ENCODE data around the gene AS3MT.

Gene AS3MT

GRCh38 chr10:102856758-102857424 is 12.4 kb upstream of the AS3MT start:
- Histone ChIP-seq H3K27ac (no peak overlapping the region), H3K27me3 (replicated peaks) (no peaks in the 10 kb centered on the region), H3K36me3 (replicated peaks) (no peaks in the 10 kb centered on the region), H3K4me3 (ENCODE audit: low read depth, low read length) (no peak overlapping the region)
- no peak for DNase-seq
- in situ Hi-C loops (cut with HindIII; ENCODE audit: low pct_ligation_motif_present, low sequenced_read_pairs), result no loop called here
- TF ChIP-seq, protein P1, sequence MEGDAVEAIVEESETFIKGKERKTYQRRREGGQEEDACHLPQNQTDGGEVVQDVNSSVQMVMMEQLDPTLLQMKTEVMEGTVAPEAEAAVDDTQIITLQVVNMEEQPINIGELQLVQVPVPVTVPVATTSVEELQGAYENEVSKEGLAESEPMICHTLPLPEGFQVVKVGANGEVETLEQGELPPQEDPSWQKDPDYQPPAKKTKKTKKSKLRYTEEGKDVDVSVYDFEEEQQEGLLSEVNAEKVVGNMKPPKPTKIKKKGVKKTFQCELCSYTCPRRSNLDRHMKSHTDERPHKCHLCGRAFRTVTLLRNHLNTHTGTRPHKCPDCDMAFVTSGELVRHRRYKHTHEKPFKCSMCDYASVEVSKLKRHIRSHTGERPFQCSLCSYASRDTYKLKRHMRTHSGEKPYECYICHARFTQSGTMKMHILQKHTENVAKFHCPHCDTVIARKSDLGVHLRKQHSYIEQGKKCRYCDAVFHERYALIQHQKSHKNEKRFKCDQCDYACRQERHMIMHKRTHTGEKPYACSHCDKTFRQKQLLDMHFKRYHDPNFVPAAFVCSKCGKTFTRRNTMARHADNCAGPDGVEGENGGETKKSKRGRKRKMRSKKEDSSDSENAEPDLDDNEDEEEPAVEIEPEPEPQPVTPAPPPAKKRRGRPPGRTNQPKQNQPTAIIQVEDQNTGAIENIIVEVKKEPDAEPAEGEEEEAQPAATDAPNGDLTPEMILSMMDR (IDR thresholded peaks at IDR 0.05; ENCODE audit: low read depth, low read length, missing control alignments), result no peak

GRCh38 chr10:102859911-102860310 is 9.4 kb upstream of the AS3MT start:
- H3K4me3 ChIP-seq (ENCODE audit: low read depth, low read length), result no peak overlapping the region
- peaks cover 2% of the 10 kb centered on the region for H3K36me3 ChIP-seq (replicated peaks)
- DNase-seq, result no peak
- in situ Hi-C loops (cut with HindIII; ENCODE audit: low pct_ligation_motif_present, low sequenced_read_pairs), result no loop called here
- H3K27me3 ChIP-seq (replicated peaks), result no peaks in the 10 kb centered on the region
- TF ChIP-seq, protein P1 (IDR thresholded peaks at IDR 0.05; ENCODE audit: low read depth, low read length, missing control alignments), result no peak
- H3K27ac ChIP-seq, result no peak overlapping the region

DNA sequence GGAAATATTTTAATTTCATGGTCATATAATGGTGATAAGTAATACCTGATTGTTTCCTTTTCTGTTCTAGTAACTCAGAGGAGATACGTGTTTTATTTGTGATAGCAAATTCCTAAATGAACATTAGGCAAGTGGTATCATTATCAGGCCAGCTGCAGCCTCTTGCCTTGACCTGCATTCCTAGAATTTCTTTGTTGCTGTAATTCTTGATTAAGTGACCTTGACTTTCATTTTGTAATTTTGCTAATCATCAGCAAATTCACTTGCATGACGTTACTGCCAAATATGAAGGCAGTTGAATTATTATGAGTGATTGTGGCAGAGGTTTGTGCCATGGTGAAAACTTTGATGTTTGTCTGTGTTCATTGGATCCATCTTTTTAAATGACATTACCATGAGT is 5.6 kb upstream of the AS3MT start:
- Histone ChIP-seq H3K27me3 (replicated peaks) (no peaks in the 10 kb centered on the region), H3K27ac (no peak overlapping the region), H3K36me3 (replicated peaks) (peaks cover 2% of the 10 kb centered on the region), H3K4me3 (ENCODE audit: low read depth, low read length) (no peak overlapping the region)
- in situ Hi-C loops (cut with HindIII; ENCODE audit: low pct_ligation_motif_present, low sequenced_read_pairs), result no loop called here
- DNase-seq, result no peak
- TF ChIP-seq, protein P1 (IDR thresholded peaks at IDR 0.05; ENCODE audit: low read depth, low read length, missing control alignments), result no peak

DNA sequence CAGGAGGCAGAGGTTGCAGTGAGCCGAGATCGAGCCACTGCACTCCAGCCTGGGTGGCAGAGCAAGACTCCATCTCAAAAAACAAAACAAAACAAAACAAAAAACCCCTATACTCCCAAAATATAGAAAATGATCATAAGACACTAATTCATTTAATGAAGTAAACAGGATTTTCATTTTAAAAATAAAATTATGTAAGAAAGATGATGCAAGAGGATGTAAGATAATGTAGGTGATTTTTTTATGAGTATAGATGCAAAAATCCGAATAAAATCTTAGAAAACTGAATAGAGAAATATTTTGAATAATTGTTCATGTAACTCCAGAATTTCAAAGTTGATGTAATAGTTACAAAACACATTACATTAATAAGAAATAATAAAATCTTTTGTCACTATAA is 3.6 kb upstream of the AS3MT start:
- Histone ChIP-seq H3K27ac (no peak overlapping the region), H3K27me3 (replicated peaks) (no peaks in the 10 kb centered on the region), H3K36me3 (replicated peaks) (peaks cover 2% of the 10 kb centered on the region), H3K4me3 (ENCODE audit: low read depth, low read length) (no peak overlapping the region)
- TF ChIP-seq, protein P1 (IDR thresholded peaks at IDR 0.05; ENCODE audit: low read depth, low read length, missing control alignments), result no peak
- DNase-seq, result no peak
- in situ Hi-C loops (cut with HindIII; ENCODE audit: low pct_ligation_motif_present, low sequenced_read_pairs), result no loop called here

- H3K27ac ChIP-seq, result no peak overlapping the region
- H3K36me3 ChIP-seq (replicated peaks), result no peaks in the 10 kb centered on the region
- no peaks in the 10 kb centered on the region for H3K27me3 ChIP-seq (replicated peaks)
- DNase-seq, result no peak
- TF ChIP-seq, protein P1 (IDR thresholded peaks at IDR 0.05; ENCODE audit: low read depth, low read length, missing control alignments), result no peak
- in situ Hi-C loops (cut with HindIII; ENCODE audit: low pct_ligation_motif_present, low sequenced_read_pairs), result no loop called here
- peak overlapping the region; percentile 59 for H3K4me3 ChIP-seq (ENCODE audit: low read depth, low read length)
These were observed 386 bp upstream of the AS3MT start for GRCh38 chr10:102868911-102869257.

- DNase-seq, result no peak
- H3K27me3 ChIP-seq (replicated peaks), result no peaks in the 10 kb centered on the region
- no peaks in the 10 kb centered on the region for H3K36me3 ChIP-seq (replicated peaks)
- in situ Hi-C loops (cut with HindIII; ENCODE audit: low pct_ligation_motif_present, low sequenced_read_pairs), result no loop called here
- H3K27ac ChIP-seq, result no peak overlapping the region
- TF ChIP-seq, protein P1 (IDR thresholded peaks at IDR 0.05; ENCODE audit: low read depth, low read length, missing control alignments), result no peak
- H3K4me3 ChIP-seq (ENCODE audit: low read depth, low read length), result peak overlapping the region; percentile 59
These were observed 951 bp downstream of the AS3MT start for GRCh38 chr10:102870221-102870620.
